HG03432 (cell line): Measurements from ENCODE around the gene EPC2.
"Not testable (repeated sequence)": the region's sequence is repeated elsewhere in the genome, so short reads cannot be mapped to it uniquely, and the experiment has no call there.

ENCODE experiments used
- ATAC-seq: cut with Tn5 transposase; IDR thresholded peaks from one replicate; pipeline ENCODE4 v1.9.1; 2021; ENCODE audit warnings: mild to moderate bottlenecking, moderate library complexity; ENCODE audit not compliant: unreplicated experiment

EPC2 gene

DNA sequence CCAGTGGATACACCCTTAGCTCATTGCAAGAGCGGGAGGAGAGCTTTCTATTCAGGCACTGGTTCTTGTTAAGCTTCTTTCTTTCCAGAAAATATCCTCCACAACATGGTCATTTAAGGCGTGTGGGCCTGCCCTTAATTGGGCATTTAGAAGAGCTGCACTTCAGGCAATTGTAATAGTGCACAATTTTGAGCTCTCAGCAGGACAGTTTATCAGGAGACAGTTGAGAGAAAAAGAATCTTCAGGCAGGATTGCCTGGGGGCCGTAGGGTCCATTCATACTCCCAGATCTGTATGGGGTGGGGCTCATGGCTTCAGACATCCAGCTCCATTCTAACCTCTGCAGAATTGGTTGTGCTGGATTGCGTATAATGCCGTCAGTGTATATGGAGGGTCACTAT, 6.0 kb upstream of the EPC2 start:
- no peak for ATAC-seq

DNA sequence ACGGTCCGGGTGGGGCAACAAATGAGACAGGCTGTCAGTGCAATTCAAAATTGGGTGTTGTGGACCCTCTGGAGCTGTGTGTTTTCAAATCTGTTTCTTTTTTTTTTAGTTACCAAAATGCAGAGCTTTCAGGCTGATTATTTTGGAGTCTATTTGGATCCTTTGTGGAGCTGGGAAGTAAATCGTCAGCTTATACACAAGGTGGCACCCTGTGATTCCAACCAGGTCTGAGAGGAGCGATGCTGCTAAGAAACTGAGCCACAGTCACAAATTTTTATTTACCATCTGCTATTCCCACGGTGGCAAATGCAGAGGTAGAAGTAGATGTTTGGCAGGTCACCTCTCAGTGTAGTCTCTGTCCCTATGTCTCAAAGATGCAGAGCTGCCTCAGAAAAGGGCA, 3.8 kb upstream of the EPC2 start:
- no peak for ATAC-seq

DNA sequence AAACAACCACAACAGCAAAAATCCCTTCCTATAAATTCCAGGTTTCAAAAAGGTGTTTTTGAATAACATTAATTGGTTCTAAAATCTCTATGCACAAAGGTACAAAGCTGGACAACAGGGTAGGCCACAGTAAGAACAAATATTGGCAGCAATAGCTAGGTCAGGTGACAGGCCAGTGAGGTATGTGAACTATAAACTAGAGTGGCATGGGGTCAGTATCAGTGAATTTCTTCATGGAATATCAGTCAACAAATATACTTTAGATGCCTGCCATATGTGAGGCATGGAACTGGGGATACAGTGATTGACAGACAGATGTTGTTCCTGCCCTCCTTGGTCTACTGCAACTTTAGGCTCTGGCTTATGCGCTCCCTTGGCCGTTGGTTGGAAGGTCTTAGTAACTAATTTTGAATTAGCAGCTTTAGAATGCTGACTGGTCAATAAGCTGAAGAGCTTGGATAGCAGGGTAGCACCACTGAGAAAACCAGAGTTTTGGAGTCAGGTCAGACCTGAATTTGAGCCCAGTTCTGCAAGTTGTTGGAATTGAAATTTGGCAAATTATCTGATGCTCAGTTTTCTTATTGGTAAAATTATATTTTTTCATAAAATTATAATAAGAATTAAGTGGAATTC, 2.3 kb upstream of the EPC2 start:
- ATAC-seq = no peak

DNA sequence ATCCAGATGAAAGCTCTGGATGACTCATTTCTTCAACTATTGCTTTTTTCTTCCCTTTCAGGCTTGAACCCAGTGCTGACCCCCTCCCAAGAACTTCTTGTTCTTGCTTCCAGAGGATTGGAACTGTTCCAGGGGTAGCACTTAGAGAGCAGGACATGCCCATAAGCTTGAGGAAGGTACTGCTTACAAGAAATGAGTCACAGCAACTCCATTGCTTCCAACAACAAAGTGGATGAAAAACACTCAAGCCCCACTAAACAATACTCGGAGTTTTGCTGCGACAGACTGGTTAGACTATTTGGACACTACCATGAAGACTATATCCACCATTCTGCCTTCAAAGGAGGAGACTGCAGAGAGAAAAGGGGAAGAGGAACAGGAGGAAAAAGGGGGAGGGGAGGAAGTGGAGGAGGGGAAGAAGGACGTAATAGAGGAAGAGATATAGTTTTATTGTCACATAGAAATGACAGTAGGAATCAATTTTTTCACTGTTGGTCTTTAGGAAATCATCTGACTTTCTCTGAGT, 1.6 kb upstream of the EPC2 start:
- no peak for ATAC-seq

GRCh38 chr2:148643421-148643820, 1.1 kb upstream of the EPC2 start:
- ATAC-seq = peak; percentile 32

DNA sequence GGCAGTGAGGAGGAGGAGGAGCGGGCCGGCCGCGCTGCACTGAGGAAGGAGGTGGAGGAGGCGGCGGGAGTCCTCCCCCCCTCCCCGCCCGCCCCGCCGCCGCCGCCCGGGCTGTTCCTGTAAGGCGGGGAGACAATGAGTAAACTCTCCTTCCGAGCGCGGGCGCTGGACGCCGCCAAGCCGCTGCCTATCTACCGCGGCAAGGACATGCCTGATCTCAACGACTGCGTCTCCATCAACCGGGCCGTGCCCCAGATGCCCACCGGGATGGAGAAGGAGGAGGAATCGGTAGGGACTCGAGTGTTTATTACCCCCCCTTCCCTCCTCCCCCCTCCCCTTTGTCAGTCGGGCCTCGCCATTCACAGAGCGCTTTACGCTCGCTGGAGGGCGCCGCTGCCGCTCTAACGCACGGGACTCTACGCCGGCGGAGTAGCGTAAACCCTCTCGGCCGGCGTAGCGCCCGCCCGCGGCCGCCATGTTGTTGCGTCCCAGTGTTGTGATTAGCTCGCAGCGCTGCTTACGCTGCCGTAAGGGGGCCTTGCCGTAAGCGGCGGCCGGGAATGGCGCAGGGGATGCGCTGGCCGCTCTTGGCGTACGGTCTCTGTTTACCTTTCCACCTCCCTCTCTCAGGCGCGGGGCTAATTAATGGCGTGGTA, 460 bp downstream of the EPC2 start:
- ATAC-seq = peak; percentile 52

GRCh38 chr2:148645539-148646230, 1.1 kb downstream of the EPC2 start:
- peak; percentile 38 for ATAC-seq

- no peak for ATAC-seq
Observed at GRCh38 chr2:148646231-148646559, 1.6 kb downstream of the EPC2 start.

- not testable (repeated sequence) for ATAC-seq
Observed at GRCh38 chr2:148647711-148648110, 3.2 kb downstream of the EPC2 start.

DNA sequence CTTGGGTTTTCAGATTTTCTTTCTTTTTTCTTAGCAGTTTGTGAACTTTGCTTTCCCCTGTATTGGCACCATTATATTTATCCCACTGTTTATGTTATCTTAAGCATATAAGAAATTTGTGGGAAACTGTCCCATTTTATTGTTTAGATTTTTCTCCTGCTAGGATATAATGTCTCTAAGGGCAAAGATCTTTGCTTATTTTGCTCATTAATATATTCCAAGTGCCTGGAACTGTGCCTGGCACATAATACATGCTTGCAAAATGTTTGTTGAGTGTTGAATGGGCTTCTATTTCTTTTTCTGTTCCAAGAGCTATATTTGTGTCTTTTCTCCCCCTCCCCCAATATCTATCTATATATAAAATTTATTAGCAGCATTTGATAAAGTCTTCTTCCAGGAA, 5.4 kb downstream of the EPC2 start:
- no peak for ATAC-seq

- ATAC-seq = no peak
Observed at GRCh38 chr2:148650881-148651280, 6.3 kb downstream of the EPC2 start.

DNA sequence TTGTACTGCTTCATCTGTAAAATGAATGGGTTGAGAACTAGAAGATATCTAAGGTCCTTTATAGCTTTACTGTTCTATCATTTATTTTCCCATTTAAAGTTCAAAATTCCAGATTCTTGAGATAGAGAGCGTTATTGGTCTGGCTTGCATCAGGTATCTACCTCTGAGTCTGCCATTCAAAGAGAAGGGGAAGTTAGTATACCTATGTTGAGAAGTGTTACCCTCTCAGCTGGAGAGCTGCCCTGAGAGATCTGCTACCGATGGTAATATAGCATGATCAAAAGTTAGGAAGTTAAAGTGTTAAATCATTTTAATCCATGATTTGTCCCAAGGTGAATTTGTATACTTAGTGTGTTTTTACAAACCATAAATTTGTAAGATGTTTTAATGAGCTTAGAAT, 7.4 kb downstream of the EPC2 start:
- no peak for ATAC-seq

GRCh38 chr2:148653437-148653836, 8.9 kb downstream of the EPC2 start:
- peak; percentile 94 for ATAC-seq

GRCh38 chr2:148654435-148654834, 9.9 kb downstream of the EPC2 start:
- ATAC-seq = no peak

DNA sequence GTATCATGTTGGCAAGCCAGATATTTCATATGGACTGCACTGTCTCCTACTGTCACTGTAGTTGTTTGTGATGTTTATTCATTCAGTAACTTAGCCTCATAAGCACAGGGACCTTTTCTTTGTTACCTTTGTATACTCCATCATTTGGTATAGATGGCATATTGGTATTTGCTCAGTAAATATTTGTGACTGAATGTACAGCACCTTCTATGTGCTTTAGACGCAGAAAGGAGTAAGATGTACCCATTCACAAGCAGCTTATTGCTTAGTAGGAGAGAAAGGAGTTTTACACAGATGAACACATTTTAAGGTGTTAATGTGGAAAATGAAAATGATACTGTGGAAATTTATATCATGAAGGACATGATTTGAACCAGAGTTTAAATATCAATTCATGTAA, 12.0 kb downstream of the EPC2 start:
- ATAC-seq = no peak

DNA sequence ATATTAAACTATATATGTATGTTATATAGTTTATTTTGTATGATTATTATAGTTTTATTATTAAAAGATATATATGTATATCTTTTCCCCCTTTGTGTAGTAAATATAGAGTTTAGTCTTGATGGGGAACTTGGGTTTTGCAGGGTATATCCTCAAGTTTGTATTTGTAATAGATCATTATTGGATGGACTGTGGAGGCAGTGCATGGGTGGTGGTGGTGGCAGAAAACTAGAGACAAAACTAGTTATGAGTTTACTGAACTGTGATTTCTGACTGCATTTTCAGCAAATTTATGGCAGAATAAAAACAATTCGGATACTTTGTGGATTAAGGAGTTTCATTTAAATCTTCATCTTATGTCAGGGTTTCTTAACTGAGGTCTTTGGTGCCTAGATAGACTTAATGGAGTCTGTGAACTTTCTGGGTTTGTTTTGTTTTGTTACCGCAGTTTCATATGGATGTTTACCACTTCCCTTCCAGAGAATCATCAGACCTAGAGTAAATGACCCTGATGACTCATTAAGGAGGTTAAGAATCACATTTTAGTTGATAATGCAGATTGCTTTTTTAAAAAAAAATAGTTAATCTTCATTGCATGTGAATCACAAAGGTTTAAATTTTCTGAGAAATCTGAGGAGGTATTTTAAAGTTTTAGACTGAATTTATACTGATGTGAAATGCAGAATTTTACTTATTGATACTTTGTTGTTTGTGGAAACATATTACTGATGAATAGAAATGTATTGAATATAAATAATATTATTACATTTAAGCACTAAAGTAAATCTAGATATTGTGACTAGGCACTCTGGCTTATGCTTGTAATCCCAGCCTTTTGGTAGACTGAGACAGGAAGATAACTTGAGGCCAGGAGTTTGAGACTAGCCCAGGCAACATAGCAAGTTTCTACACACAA, 14.5 kb downstream of the EPC2 start:
- peak; percentile 98 for ATAC-seq

GRCh38 chr2:148660999-148661398, 16.4 kb downstream of the EPC2 start:
- ATAC-seq = no peak

DNA sequence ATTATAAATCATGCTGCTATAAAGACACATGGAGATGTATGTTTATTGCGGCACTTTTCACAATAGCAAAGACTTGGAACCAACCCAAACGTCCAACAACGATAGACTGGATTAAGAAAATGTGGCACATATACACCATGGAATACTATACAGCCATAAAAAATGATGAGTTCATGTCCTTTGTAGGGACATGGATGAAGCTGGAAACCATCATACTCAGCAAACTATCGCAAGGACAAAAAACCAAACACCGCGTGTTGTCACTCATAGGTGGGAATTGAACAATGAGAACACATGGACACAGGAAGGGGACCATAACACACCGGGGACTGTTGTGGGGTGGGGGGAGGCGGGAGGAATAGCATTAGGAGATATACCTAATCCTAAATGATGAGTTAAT, 17.8 kb downstream of the EPC2 start:
- ATAC-seq = not testable (repeated sequence)

DNA sequence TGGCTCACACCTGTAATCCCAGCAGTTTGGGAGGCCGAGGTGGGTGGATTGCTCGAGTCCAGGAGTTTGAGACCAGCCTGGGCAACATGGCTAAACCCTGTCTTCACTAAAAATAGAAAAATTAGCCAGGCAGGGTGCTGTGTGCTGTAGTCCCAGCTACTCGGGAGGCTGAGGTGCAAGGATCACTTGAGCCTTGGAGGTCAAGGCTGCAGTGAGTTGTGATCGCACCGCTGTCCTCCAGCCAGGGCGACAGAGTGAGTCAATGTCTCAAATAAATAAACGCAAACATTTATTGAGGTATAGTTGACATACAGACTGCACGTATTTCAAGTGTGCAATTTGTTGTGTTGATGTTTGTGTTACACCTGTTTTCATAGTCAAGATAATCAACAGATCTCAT, 19.7 kb downstream of the EPC2 start:
- ATAC-seq = no peak

- ATAC-seq = no peak
Observed at GRCh38 chr2:148666555-148666954, 22.0 kb downstream of the EPC2 start.
